Activated CD4-positive, alpha-beta T cell treated with anti-CD3 and anti-CD28 coated beads, Interleukin-2, amount 10 ng/mL, durations not matched to agents 24 days and 14 days (primary cell): ENCODE measurements around the gene CETN3. TPM values are rescaled to one million over a fixed set of nuclear protein-coding genes. Genes with fewer than 3 reads are reported as not detected.

Experiments
- DNase-seq: peaks from one replicate; pipeline ENCODE4 v3.0.0; 2022
- H3K27ac Mint-ChIP-seq: one replicate; pipeline ENCODE4 v1.8.0; 2022; ENCODE audit warnings: mild to moderate bottlenecking, mixed read lengths
- H3K27me3 Mint-ChIP-seq: one replicate; pipeline ENCODE4 v1.8.0; 2022; ENCODE audit warnings: mixed read lengths
- H3K36me3 Mint-ChIP-seq: one replicate; pipeline ENCODE4 v1.8.0; 2022; ENCODE audit warnings: low read depth, mild to moderate bottlenecking, mixed read lengths
- H3K4me1 Mint-ChIP-seq: one replicate; pipeline ENCODE4 v1.8.0; 2021; ENCODE audit warnings: mixed read lengths
- H3K4me3 Mint-ChIP-seq: one replicate; pipeline ENCODE4 v1.8.0; 2022; ENCODE audit warnings: mild to moderate bottlenecking, moderate library complexity, mixed read lengths
- H3K9me3 Mint-ChIP-seq: one replicate; pipeline ENCODE4 v1.8.0; 2021; ENCODE audit warnings: mixed read lengths
- intact Hi-C: fragments of 100-400 bp; cut with micrococcal nuclease; formaldehyde crosslinking; loops from one replicate; pipeline ENCODE4 v1.15.1; 2023
- total RNA-seq: library from RNA; stranded (reverse); gene quantifications from 2 replicates; pipeline ENCODE4 v1.2.3, GENCODE V29; 2022

Gene CETN3
- 39.4 and 40.0 TPM in 2 replicates for total RNA-seq

GRCh38 chr5:90409318-90410177 lies at the start of gene CETN3:
TSS of gene CETN3 (minus strand) at chr5:90409756. CDS start at chr5:90409661, 95 bp downstream.
- Mint-ChIP-seq H3K27me3 (peaks cover 3% of the 10 kb centered on the region), H3K27ac (no peak within 1 kb of the TSS), H3K36me3 (peaks cover 18% of the 10 kb centered on the region), H3K9me3 (no peaks in the 10 kb centered on the region), H3K4me1 (peaks cover 14% of the 10 kb centered on the region), H3K4me3 (no peak within 1 kb of the TSS)
- DNase-seq: peak; percentile 96
- intact Hi-C loops: loop anchor here (1.0 to 2.0 kb wide), 4 partner anchors 25 to 971 kb away; partner anchors contain the start of genes LYSMD3, MBLAC2 and POLR3G

GRCh38 chr5:90446961-90447360 lies 37.4 kb upstream of the CETN3 start:
- Mint-ChIP-seq H3K4me3 (no peak overlapping the region), H3K4me1 (no peaks in the 10 kb centered on the region), H3K27ac (no peak overlapping the region), H3K9me3 (no peaks in the 10 kb centered on the region), H3K27me3 (peaks cover 2% of the 10 kb centered on the region), H3K36me3 (no peaks in the 10 kb centered on the region)
- no peak for DNase-seq
- intact Hi-C loops: no loop called here

GRCh38 chr5:90440644-90441043 lies 31.1 kb upstream of the CETN3 start:
- H3K27me3 Mint-ChIP-seq: peaks cover 15% of the 10 kb centered on the region
- H3K36me3 Mint-ChIP-seq: no peaks in the 10 kb centered on the region
- intact Hi-C loops: loop anchor here (1.0 kb wide), 1 partner anchor 34 kb away; the partner anchor contains the start of genes MBLAC2 and POLR3G
- no peak overlapping the region for H3K27ac Mint-ChIP-seq
- no peak for DNase-seq
- H3K4me1 Mint-ChIP-seq: peaks cover 9% of the 10 kb centered on the region
- H3K9me3 Mint-ChIP-seq: no peaks in the 10 kb centered on the region
- H3K4me3 Mint-ChIP-seq: peak overlapping the region; percentile 83

- intact Hi-C loops: no loop called here
These were observed 28.5 kb upstream of the CETN3 start for GRCh38 chr5:90438100-90438499.

GRCh38 chr5:90437663-90438062 lies 28.1 kb upstream of the CETN3 start:
- no peak for DNase-seq

More at GRCh38 chr5:90438100-90438499, 28.5 kb upstream of the CETN3 start:
- peaks cover 18% of the 10 kb centered on the region for H3K27me3 Mint-ChIP-seq
- no peaks in the 10 kb centered on the region for H3K9me3 Mint-ChIP-seq
- no peak for DNase-seq
- H3K4me1 Mint-ChIP-seq: peaks cover 9% of the 10 kb centered on the region
- H3K27ac Mint-ChIP-seq: no peak overlapping the region
- H3K4me3 Mint-ChIP-seq: no peak overlapping the region
- no peaks in the 10 kb centered on the region for H3K36me3 Mint-ChIP-seq

GRCh38 chr5:90434116-90434714 lies 24.7 kb upstream of the CETN3 start:
- Mint-ChIP-seq H3K4me3 (no peak overlapping the region), H3K9me3 (no peaks in the 10 kb centered on the region), H3K27ac (no peak overlapping the region), H3K27me3 (peaks cover 27% of the 10 kb centered on the region), H3K36me3 (no peaks in the 10 kb centered on the region), H3K4me1 (peaks cover 5% of the 10 kb centered on the region)
- intact Hi-C loops: loop anchor here (2.0 kb wide), 1 partner anchor 23 kb away; no protein-coding TSS in a partner anchor
- DNase-seq: peak; percentile 82

More at GRCh38 chr5:90437663-90438062, 28.1 kb upstream of the CETN3 start:
- Mint-ChIP-seq H3K36me3 (no peaks in the 10 kb centered on the region), H3K27ac (no peak overlapping the region), H3K4me3 (no peak overlapping the region), H3K4me1 (peaks cover 9% of the 10 kb centered on the region), H3K27me3 (peaks cover 18% of the 10 kb centered on the region), H3K9me3 (no peaks in the 10 kb centered on the region)
- intact Hi-C loops: no loop called here

- no peaks in the 10 kb centered on the region for H3K36me3 Mint-ChIP-seq
- intact Hi-C loops: no loop called here
- no peaks in the 10 kb centered on the region for H3K9me3 Mint-ChIP-seq
- H3K4me1 Mint-ChIP-seq: no peaks in the 10 kb centered on the region
- peaks cover 47% of the 10 kb centered on the region for H3K27me3 Mint-ChIP-seq
- DNase-seq: no peak
- no peak overlapping the region for H3K27ac Mint-ChIP-seq
- no peak overlapping the region for H3K4me3 Mint-ChIP-seq
These were observed 14.7 kb upstream of the CETN3 start for GRCh38 chr5:90424245-90424644.

- Mint-ChIP-seq H3K4me3 (no peak overlapping the region), H3K4me1 (no peaks in the 10 kb centered on the region), H3K27ac (no peak overlapping the region), H3K9me3 (no peaks in the 10 kb centered on the region), H3K36me3 (no peaks in the 10 kb centered on the region), H3K27me3 (peaks cover 43% of the 10 kb centered on the region)
- no peak for DNase-seq
- intact Hi-C loops: no loop called here
These were observed 11.6 kb upstream of the CETN3 start for GRCh38 chr5:90421136-90421535.

- Mint-ChIP-seq H3K9me3 (no peaks in the 10 kb centered on the region), H3K27me3 (peaks cover 36% of the 10 kb centered on the region)
These were observed 8.7 kb upstream of the CETN3 start for GRCh38 chr5:90418214-90418613.

GRCh38 chr5:90410178-90410762 lies 714 bp upstream of the CETN3 start:
- Mint-ChIP-seq H3K4me3 (no peak overlapping the region), H3K27ac (no peak overlapping the region), H3K4me1 (peaks cover 11% of the 10 kb centered on the region), H3K36me3 (peaks cover 14% of the 10 kb centered on the region), H3K9me3 (no peaks in the 10 kb centered on the region), H3K27me3 (peaks cover 3% of the 10 kb centered on the region)
- no peak for DNase-seq
- intact Hi-C loops: loop anchor here (2.0 kb wide), 1 partner anchor 25 kb away; no protein-coding TSS in a partner anchor

More at GRCh38 chr5:90418214-90418613, 8.7 kb upstream of the CETN3 start:
- H3K27ac Mint-ChIP-seq: no peak overlapping the region
- no peaks in the 10 kb centered on the region for H3K4me1 Mint-ChIP-seq
- H3K36me3 Mint-ChIP-seq: no peaks in the 10 kb centered on the region
- intact Hi-C loops: no loop called here
- DNase-seq: no peak
- no peak overlapping the region for H3K4me3 Mint-ChIP-seq

- intact Hi-C loops: loop anchor here (1.0 to 2.0 kb wide), 3 partner anchors 66 to 972 kb away; partner anchors contain the start of genes LYSMD3, MBLAC2 and POLR3G
- DNase-seq: peak; percentile 63
- Mint-ChIP-seq H3K27ac (no peak overlapping the region), H3K27me3 (peaks cover 2% of the 10 kb centered on the region), H3K4me3 (no peak overlapping the region), H3K9me3 (no peaks in the 10 kb centered on the region), H3K4me1 (peaks cover 14% of the 10 kb centered on the region), H3K36me3 (peaks cover 18% of the 10 kb centered on the region)
These were observed 812 bp downstream of the CETN3 start for GRCh38 chr5:90408571-90409317.

- Mint-ChIP-seq H3K4me1 (peaks cover 14% of the 10 kb centered on the region), H3K27me3 (no peaks in the 10 kb centered on the region), H3K9me3 (no peaks in the 10 kb centered on the region), H3K27ac (no peak overlapping the region), H3K36me3 (peaks cover 21% of the 10 kb centered on the region), H3K4me3 (no peak overlapping the region)
- no peak for DNase-seq
- intact Hi-C loops: no loop called here
These were observed 3.1 kb downstream of the CETN3 start for GRCh38 chr5:90406466-90406865.

- intact Hi-C loops: no loop called here
- Mint-ChIP-seq H3K27me3 (no peaks in the 10 kb centered on the region), H3K9me3 (no peaks in the 10 kb centered on the region), H3K36me3 (peaks cover 31% of the 10 kb centered on the region), H3K4me3 (no peak overlapping the region), H3K4me1 (peaks cover 19% of the 10 kb centered on the region), H3K27ac (no peak overlapping the region)
- no peak for DNase-seq
These were observed 6.9 kb downstream of the CETN3 start for GRCh38 chr5:90402521-90403255.
